Ovary (tissue), 9 donors: ENCODE data around the gene GRIA4. TPM values are rescaled to one million over a fixed set of nuclear protein-coding genes. Genes with fewer than 3 reads are reported as not detected.

Source experiments
- DNase-seq, 5 donors: peaks; one replicate each; pipeline ENCODE4 v3.0.0-alpha.2; 2019 to 2020
- H3K27ac ChIP-seq, 2 donors: fragments of 200-600 bp; one replicate each; pipeline versions ENCODE4 v1.5.1 to v1.8.0; 2019 to 2022
- H3K27me3 ChIP-seq: fragments of 200-600 bp; one replicate; pipeline ENCODE4 v1.8.0; 2022
- H3K36me3 ChIP-seq: fragments of 200-600 bp; sonication (generic); one replicate; pipeline ENCODE4 v1.5.1; 2019
- H3K4me1 ChIP-seq: one replicate; pipeline ENCODE4 v1.8.1; 2013; ENCODE audit warnings: mild to moderate bottlenecking, moderate library complexity; ENCODE audit not compliant: insufficient read depth
- H3K4me3 ChIP-seq: fragments of 200-600 bp; sonication (generic); one replicate; pipeline ENCODE4 v1.5.1; 2017
- H3K9me3 ChIP-seq, 2 donors: fragments of 200-600 bp in 1 of 2; sonication (generic) in 1 of 2; one replicate each; pipeline versions ENCODE4 v1.5.1 to v1.8.1; 2013 to 2019; ENCODE audit warnings: mild to moderate bottlenecking in 1 of 2, moderate library complexity in 1 of 2
- CTCF ChIP-seq, 3 donors: fragments of 450-650 bp in 2 of 3; fragments of 200-600 bp in 1 of 3; IDR thresholded peaks; one replicate each; pipeline versions ENCODE4 v1.5.1 to v1.8.0; 2016 to 2022; ENCODE audit warnings: antibody characterized with exemption in 3 of 3, mild to moderate bottlenecking in 1 of 3
- EP300 ChIP-seq: sonication (generic); formaldehyde crosslinking; IDR thresholded peaks from one replicate; pipeline ENCODE4 v1.6.1; 2017; ENCODE audit warnings: antibody characterized with exemption
- POLR2A ChIP-seq: fragments of 450-650 bp; IDR thresholded peaks from one replicate; pipeline ENCODE4 v1.6.1; 2017; ENCODE audit warnings: antibody characterized with exemption, mild to moderate bottlenecking, moderate library complexity
- WGBS, 3 donors: extraction: QIAGEN DNeasy Blood & Tissue Kit in 1 of 3; methylation state at CpG; one replicate each; pipeline versions ENCODE4 v1.1.5 to v1.1.7; 2013 to 2017; 5-methylcytosine and 5-hydroxymethylcytosine counted together
- intact Hi-C, 4 donors: fragments of 100-400 bp; cut with DNase I; formaldehyde crosslinking; loops; one replicate each; pipeline versions ENCODE4 v1.11.0 to v1.15.1; 2022 to 2023
- polyA plus RNA-seq, 2 donors: library from polyadenylated mRNA; stranded (reverse); fragments of 200-250 nt in 1 of 2; fragments of 350-450 nt in 1 of 2; fragmentation: Illumina TruSeq in 1 of 2; extraction: RNeasy Lipid Tissue Mini Kit (QIAGEN cat#74804) in 1 of 2; gene quantifications; one replicate each; pipeline ENCODE4 v1.2.3, GENCODE V29; 2013 to 2014
- total RNA-seq, 7 donors: library from RNA; depleted of rRNA in 2 of 7; stranded (reverse); fragments of >200 nt in 2 of 7; fragmentation: NEBNext Ultra II Directional in 3 of 7; extraction: Animal tissue kit (Norgen Biotek cat#: 25700) in 3 of 7; gene quantifications; one replicate each; pipeline versions ENCODE4 v1.1.0 to v1.2.4, GENCODE V29; 2016 to 2023
- donor health status: DM: no; HTN: no; CAD: no; lungs with moderate emphysema.
- donor health status: DM: no; HTN: no; CAD: no.
- donor health status: Bipolar disorder and iron deficiency.
- donor health status: DM: yes; HTN: yes; CAD: no.
- donor health status: DM: no; HTN: no; CAD: no.
- donor health status: DM: yes; HTN: yes; CAD: no.

The GRIA4 gene
- total and polyA plus RNA-seq, 9 donors: 0.07 to 1.1 (median 0.26) TPM; not detected in 3

GRCh38 chr11:105911454-105911853 lies 301.6 kb downstream of the GRIA4 start:
- Histone ChIP-seq H3K36me3 (no peaks in the 10 kb centered on the region), H3K9me3 (no peaks in the 10 kb centered on the region), H3K4me3 (no peak overlapping the region), H3K27me3 (peaks cover 2% of the 10 kb centered on the region), H3K4me1 (no peaks in the 10 kb centered on the region), H3K27ac (no peak overlapping the region)
- DNase-seq: no peak
- intact Hi-C loops: no loop called here
- TF ChIP-seq POLR2A: no peak
- WGBS, 3 donors: 93 to 100% (median 100%) methylated on average over 1 of the region's 1 CpG

GRCh38 chr11:105912666-105913065 lies 302.8 kb downstream of the GRIA4 start:
- Histone ChIP-seq H3K36me3 (no peaks in the 10 kb centered on the region), H3K27me3 (peaks cover 2% of the 10 kb centered on the region), H3K4me1 (no peaks in the 10 kb centered on the region), H3K27ac (no peak overlapping the region), H3K4me3 (no peak overlapping the region), H3K9me3 (no peaks in the 10 kb centered on the region)
- 72 to 81% (median 73%) methylated on average over 2 of the region's 2 CpGs for WGBS, 3 donors
- intact Hi-C loops: no loop called here
- TF ChIP-seq POLR2A: no peak
- TF ChIP-seq EP300: no peak
- TF ChIP-seq CTCF (IDR thresholded peaks at IDR 0.05): no peak
- no peak for DNase-seq

GRCh38 chr11:105915021-105915420 lies 305.1 kb downstream of the GRIA4 start:
- intact Hi-C loops: no loop called here
- no peaks in the 10 kb centered on the region for H3K9me3 ChIP-seq
- no peaks in the 10 kb centered on the region for H3K4me1 ChIP-seq
- no peak for DNase-seq
- 75 to 84% (median 81%) methylated on average over 4 of the region's 4 CpGs for WGBS, 3 donors
- no peak overlapping the region for H3K27ac ChIP-seq
- no peak for TF ChIP-seq CTCF (IDR thresholded peaks at IDR 0.05)
- TF ChIP-seq POLR2A: no peak
- no peak for TF ChIP-seq EP300
- H3K27me3 ChIP-seq: peaks cover 2% of the 10 kb centered on the region
- H3K4me3 ChIP-seq: no peak overlapping the region
- no peaks in the 10 kb centered on the region for H3K36me3 ChIP-seq

GRCh38 chr11:105918039-105918438 lies 308.2 kb downstream of the GRIA4 start:
- no peak for TF ChIP-seq POLR2A
- TF ChIP-seq EP300: no peak
- no peak for TF ChIP-seq CTCF (IDR thresholded peaks at IDR 0.05)
- no peak overlapping the region for H3K4me3 ChIP-seq
- H3K27ac ChIP-seq: no peak overlapping the region
- H3K9me3 ChIP-seq: no peaks in the 10 kb centered on the region
- no peaks in the 10 kb centered on the region for H3K36me3 ChIP-seq
- WGBS, 3 donors: 67 to 77% (median 69%) methylated on average over 1 of the region's 1 CpG
- peaks cover 2% of the 10 kb centered on the region for H3K27me3 ChIP-seq
- intact Hi-C loops: no loop called here
- no peaks in the 10 kb centered on the region for H3K4me1 ChIP-seq
- DNase-seq: no peak

- Histone ChIP-seq H3K4me1 (no peaks in the 10 kb centered on the region), H3K36me3 (no peaks in the 10 kb centered on the region), H3K4me3 (no peak overlapping the region), H3K27ac (no peak overlapping the region), H3K27me3 (no peaks in the 10 kb centered on the region), H3K9me3 (no peaks in the 10 kb centered on the region)
- intact Hi-C loops: no loop called here
- DNase-seq: no peak
- TF ChIP-seq EP300 (no peak), CTCF (IDR thresholded peaks at IDR 0.05) (no peak), POLR2A (no peak)
These were observed 308.7 kb downstream of the GRIA4 start for GRCh38 chr11:105918600-105918999.
